Glutamatergic neuron (in vitro differentiated cells): ENCODE measurements around the gene CYP46A1. TPM values are rescaled to one million over a fixed set of nuclear protein-coding genes. Genes with fewer than 3 reads are reported as not detected.

Experiments used
- DNase-seq: peaks from one replicate; pipeline ENCODE4 v3.0.0; 2022
- H3K27ac Mint-ChIP-seq: one replicate; pipeline ENCODE4 v1.8.0; 2020; ENCODE audit warnings: mild to moderate bottlenecking, mixed read lengths, inconsistent platforms; ENCODE audit not compliant: unreplicated experiment
- H3K27me3 Mint-ChIP-seq: one replicate; pipeline ENCODE4 v1.8.0; 2020; ENCODE audit warnings: mild to moderate bottlenecking, moderate library complexity, mixed read lengths, inconsistent platforms; ENCODE audit not compliant: unreplicated experiment
- H3K36me3 Mint-ChIP-seq: one replicate; pipeline ENCODE4 v1.8.0; 2020; ENCODE audit warnings: mild to moderate bottlenecking, mixed read lengths, inconsistent platforms; ENCODE audit not compliant: unreplicated experiment
- H3K4me1 Mint-ChIP-seq: one replicate; pipeline ENCODE4 v1.8.0; 2020; ENCODE audit warnings: mild to moderate bottlenecking, low read depth, mixed read lengths, inconsistent platforms; ENCODE audit not compliant: unreplicated experiment
- H3K4me3 Mint-ChIP-seq: one replicate; pipeline ENCODE4 v1.8.0; 2020; ENCODE audit warnings: mild to moderate bottlenecking, mixed read lengths, inconsistent platforms; ENCODE audit not compliant: unreplicated experiment
- H3K9me3 Mint-ChIP-seq: one replicate; pipeline ENCODE4 v1.8.0; 2020; ENCODE audit warnings: mild to moderate bottlenecking, moderate library complexity, mixed read lengths, inconsistent platforms; ENCODE audit not compliant: unreplicated experiment
- total RNA-seq: library from RNA; stranded (reverse); fragmentation: NEBNext Ultra II Directional; extraction: Animal tissue kit (Norgen Biotek cat#: 25700); gene quantifications from one replicate; pipeline ENCODE4 v1.2.1, GENCODE V29; 2021; ENCODE audit not compliant: unreplicated experiment
- TF ChIP-seq, protein P1 (sequence below): fragments of 200-600 bp; sonication (generic); IDR thresholded peaks from one replicate; pipeline ENCODE4 v1.5.0; 2021; ENCODE audit not compliant: partially characterized antibody, unreplicated experiment

Gene CYP46A1
- total RNA-seq, 1 donor from 2014 or later = 2.1 TPM

GRCh38 chr14:99774556-99775307 is 90.6 kb downstream of the CYP46A1 start:
- Mint-ChIP-seq H3K27ac (peak overlapping the region; percentile 98), H3K36me3 (peaks cover 16% of the 10 kb centered on the region), H3K4me1 (peaks cover 33% of the 10 kb centered on the region), H3K9me3 (peaks cover 5% of the 10 kb centered on the region), H3K4me3 (peak overlapping the region; percentile 79), H3K27me3 (no peaks in the 10 kb centered on the region)
- DNase-seq = no peak
- TF ChIP-seq, protein P1, sequence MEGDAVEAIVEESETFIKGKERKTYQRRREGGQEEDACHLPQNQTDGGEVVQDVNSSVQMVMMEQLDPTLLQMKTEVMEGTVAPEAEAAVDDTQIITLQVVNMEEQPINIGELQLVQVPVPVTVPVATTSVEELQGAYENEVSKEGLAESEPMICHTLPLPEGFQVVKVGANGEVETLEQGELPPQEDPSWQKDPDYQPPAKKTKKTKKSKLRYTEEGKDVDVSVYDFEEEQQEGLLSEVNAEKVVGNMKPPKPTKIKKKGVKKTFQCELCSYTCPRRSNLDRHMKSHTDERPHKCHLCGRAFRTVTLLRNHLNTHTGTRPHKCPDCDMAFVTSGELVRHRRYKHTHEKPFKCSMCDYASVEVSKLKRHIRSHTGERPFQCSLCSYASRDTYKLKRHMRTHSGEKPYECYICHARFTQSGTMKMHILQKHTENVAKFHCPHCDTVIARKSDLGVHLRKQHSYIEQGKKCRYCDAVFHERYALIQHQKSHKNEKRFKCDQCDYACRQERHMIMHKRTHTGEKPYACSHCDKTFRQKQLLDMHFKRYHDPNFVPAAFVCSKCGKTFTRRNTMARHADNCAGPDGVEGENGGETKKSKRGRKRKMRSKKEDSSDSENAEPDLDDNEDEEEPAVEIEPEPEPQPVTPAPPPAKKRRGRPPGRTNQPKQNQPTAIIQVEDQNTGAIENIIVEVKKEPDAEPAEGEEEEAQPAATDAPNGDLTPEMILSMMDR = no peak

- Mint-ChIP-seq H3K27me3 (no peaks in the 10 kb centered on the region), H3K36me3 (peaks cover 19% of the 10 kb centered on the region), H3K27ac (peak overlapping the region; percentile 41), H3K4me1 (peaks cover 33% of the 10 kb centered on the region), H3K9me3 (peaks cover 5% of the 10 kb centered on the region), H3K4me3 (peak overlapping the region; percentile 79)
- DNase-seq = no peak
- TF ChIP-seq, protein P1 = no peak
Observed at GRCh38 chr14:99775351-99775750, 91.3 kb downstream of the CYP46A1 start.

Other genes starting within 250 kb of the CYP46A1 start
- 46.2 TPM for gene SETD3, start 203.4 kb upstream of the CYP46A1 start, total RNA-seq
- gene CCNK, start 202.9 kb upstream of the CYP46A1 start, total RNA-seq = 47.2 TPM
- gene CCDC85C, start 80.1 kb upstream of the CYP46A1 start, total RNA-seq = 32.3 TPM
- gene HHIPL1, start 39.2 kb upstream of the CYP46A1 start, total RNA-seq = 0.47 TPM
- 73.6 TPM for gene EML1, start 109.1 kb downstream of the CYP46A1 start, total RNA-seq